ENCODE results near the gene ADORA3.
"Not testable (repeated sequence)": the region's sequence is repeated elsewhere in the genome, so short reads cannot be mapped to it uniquely, and the experiment has no call there.

ADORA3 gene

DNA sequence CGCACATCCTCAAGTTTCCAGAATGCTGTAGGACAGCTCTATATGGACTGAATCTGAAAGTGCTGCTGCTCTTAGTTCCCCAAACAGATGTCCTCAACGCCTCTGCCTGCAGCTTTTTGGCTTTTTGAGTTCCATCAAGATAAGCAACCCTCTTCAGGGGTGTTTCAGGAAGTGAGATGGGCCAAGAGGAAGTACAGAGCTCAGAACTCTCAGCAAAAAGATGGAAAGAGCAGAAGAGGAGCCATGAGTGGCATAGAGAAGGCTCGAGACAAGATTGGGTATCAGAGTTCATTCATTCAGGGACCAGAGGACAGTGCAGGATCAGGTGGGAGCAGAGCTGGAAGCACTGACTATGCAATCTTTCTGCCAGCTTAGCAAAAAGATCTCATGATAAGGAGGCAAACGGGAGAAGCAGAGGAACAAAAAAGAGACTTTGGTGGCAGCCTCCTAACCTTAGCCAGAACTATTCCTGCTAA lies at the start of gene ADORA3, which contains the start of gene TMIGD3:
Gene ADORA3 (minus strand): TSS at position 49 of the 476 bp plus-strand sequence. CDS start 279 bp downstream, outside the sequence.
Gene TMIGD3 (minus strand): TSS at position 49 of the 476 bp plus-strand sequence. CDS start 279 bp downstream, outside the sequence.
- DNase-seq = no peak

DNA sequence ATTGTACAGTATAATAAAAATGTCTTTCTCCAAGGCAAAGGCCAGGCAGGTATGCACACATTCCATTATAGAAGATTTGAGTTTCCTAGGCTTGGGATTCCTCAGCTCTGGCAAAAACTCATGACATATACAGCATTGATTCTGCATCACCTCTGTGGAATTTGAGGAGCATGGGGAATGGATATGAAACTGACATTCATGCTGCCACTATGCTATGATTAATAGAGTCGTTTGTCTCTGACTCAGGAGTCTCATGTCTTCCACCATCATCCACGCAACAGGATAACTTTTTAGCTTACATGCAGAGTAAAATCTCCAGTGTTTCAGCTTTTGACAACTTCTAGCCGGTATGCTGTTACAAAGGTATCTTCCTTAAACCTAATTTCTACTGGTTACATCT lies 49.8 kb upstream of the ADORA3 start:
- no peak for DNase-seq

DNA sequence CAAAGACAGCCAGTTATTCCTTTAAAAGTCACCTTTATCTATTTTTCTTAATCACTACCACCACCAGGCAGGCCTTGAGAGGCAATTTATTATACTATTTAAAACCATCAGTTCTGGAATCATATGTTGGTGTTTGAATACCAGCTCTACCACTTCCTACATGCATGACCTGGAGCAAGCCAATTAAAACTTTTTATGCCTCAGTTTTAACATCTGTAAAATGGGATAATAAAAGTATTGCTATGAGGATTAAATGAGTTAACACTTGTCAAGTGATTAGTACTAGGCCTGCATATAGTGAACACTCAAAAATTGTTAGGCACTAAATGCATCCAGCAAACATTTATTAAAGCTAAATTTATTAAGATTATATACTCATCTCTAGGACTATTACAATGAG lies 49.2 kb upstream of the ADORA3 start:
- DNase-seq = no peak

DNA sequence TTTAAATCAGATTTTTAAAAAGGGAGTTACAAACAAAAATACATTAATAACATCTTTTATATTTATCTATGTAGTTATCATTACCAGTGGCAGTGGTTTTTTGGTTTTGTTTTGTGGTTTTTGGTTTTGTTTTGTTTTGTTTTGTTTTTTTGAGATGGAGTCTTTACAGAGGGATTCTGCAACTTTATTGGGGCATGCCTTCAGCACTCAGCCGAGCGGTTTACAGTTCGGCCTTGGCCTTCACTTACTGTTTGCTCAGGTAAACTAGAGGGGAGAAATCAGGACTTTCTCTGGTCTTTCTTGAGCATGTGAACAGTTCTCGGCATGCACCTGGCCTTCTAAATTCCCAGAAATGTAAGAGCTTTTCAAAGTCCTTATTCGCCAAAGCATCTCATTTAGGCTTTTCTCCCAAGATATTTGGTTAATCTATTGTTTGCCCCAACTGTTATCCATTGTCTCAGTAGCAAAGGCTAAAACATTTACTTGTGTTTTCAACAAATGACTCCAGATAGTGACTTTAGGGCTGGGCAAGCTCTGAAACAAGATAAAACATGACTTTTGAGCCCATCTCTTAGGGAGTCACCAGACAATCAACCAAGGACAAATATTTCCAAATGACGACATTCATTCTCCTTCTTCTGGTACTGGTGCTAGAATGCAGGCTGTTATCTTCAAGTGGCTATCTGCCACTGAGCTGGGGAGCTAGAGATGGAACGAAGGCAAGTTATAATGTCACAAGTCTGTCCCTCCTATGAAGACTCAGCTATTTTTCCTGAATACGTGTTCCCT lies 48.4 kb upstream of the ADORA3 start:
- no peak for DNase-seq

DNA sequence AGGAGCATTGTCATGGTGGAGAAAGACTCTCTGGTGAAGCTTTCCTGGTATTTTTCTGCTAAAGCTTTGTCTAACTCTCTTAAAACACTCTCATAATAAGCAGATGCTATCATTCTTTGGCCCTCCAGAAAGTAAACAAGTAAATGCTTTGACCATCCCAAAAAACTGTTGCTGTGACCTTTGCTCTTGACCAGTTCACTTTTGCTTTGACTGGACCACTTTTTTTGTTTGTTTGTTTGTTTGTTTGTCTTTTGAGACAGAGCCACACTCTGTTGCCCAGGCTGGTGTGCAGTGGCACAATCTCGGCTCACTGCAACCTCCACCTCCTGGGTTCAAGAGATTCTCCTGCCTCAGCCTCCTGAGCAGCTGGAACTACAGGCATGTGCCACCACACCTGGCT lies 44.4 kb upstream of the ADORA3 start:
- DNase-seq = not testable (repeated sequence)

DNA sequence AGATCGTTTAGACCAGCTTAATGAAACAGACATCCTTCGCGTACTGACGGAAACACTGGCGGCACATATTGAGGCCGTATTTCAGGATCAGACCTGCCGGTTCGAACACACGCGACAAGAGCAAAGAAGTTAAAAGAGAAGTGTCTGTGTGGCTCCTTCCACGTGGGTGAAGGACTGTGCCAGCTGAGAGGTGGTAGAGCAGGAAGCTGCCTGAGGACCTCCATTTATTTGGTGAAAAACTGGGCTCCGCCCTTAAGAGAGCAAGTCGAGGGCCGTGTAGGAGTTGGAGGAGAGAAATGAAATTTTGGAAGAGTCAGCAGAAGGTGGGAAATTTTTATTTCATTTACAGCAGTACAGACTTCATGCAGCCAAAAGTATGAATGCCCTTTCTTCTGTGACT lies 38.8 kb upstream of the ADORA3 start:
- no peak for DNase-seq

DNA sequence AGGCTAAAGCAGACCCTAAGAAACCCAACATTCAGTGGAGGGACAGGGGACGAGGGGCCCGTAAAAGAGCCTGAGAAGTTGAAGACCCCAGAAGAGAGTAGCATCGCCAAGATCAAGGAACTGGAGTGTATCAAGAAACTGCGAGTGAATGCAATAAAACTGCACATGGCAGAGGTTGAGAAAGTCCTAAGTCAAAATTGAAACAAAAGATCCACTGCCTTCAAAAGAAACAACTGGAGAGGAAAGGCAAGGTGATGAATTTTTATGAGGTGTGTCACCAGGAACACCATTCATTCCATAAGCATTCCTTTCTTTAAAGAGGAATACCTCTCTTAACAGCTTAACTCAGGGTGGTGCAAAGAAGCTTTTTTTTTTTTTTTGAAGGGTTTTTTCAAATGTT lies 38.3 kb upstream of the ADORA3 start:
- DNase-seq = no peak

DNA sequence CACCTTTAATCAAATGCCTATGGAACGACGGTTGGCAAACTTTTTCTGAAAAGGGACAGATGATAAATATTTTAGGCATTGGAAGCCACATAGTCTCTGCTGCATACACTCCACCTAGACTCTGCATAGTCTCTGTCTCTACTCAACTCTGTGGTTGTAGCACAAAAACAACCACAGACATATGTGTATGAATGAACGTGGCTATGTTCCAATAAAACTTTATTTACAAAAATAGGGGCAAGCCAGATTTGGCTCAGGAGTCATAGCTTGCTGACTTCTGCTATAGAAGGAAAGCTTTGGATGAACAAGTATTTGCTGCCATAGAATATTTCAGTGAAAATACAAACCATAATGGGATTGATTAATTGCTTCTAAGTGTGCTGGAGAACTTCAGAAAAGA lies 37.5 kb upstream of the ADORA3 start:
- DNase-seq = no peak

DNA sequence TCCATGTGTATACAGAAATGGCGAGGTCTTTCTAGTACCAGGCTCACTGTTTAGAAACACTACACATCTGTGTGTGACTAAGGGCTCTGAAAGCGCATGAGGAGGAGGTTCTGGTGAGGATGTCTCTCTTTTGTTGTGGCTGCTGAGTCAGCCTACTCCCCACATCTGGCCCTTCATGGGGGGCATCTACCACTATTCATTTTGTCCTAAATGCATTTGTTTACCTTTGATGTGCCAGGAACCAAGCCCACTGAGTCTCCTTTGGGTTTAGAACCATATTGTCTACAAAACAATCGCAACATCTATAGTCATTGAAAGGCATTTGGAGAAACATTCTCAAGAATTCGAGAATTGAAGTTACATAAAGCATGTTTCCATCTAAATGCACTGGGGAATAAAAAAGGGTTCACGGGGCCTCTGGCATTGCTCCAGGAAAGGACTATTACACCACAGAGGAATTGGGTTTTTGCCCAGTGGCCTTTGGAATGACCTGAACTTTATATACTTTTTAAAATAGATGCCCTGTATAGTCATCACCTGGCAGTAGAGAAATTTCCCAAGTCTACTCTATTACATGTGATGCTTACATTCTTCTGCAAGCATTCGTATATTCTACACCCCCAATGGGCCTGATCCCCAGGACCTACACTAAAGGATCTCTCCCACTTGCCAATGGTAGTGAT lies 35.1 kb upstream of the ADORA3 start:
- no peak for DNase-seq

DNA sequence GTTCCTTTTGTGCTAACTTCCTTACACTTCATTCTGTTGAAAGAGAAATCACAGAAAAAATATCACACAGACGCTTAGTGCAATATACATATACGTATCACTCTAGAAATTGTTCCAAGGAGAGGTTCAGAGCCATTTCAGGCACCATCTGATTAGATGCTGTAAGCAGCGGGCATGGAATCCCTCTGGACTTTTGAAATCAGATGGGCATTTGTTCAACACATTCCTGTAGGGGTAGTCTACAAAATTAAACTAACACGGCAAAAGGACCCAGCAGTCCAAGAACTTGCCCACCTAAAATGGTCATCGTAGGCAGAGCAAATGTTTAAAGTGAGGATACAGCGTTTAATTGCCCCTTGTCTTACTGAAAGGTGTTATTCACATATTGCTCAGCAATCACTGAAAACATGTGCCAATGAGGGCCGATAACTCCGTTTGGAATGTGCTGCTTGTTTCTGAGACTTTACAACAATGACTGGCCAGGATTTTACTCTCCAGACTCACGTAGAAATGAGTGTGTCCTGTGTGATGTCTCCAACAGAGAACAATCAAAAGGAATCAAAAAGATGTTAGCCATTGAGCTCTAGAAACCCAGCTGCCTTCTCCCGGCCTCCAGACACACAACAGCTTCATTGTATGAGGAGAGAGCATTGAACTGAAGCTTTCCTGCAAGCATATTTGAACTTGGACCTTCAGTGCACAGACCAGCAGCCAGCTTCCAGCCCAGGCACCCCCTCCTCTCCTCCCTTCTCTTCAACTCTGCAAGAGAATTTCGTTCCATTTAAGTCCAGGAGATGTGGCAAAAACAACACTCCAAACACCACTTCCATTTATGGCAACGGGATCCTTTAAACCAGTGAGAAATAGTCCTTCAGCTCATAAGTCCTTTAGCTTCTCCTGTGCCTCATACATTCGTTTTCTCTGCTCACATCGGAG lies 32.1 kb upstream of the ADORA3 start:
- DNase-seq = no peak

DNA sequence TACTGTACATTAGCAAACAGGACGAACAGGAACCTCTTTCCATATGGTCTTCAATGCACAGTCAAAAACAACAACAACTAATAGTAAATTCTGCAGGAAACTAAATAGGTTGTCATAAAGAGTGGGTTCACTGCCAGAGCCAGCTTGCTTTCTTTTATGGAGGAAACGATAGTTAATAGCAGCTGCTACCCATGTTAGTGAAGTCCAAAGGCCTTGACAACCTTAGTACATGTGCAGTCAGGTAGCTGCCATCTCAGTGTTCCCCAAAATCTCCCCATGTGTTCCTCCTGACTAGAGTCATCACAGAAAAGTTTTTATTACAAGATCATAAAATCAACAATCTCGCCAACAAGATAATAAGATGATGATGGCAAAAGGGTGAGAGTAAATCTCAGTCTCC lies 16.6 kb upstream of the ADORA3 start:
- DNase-seq = no peak

DNA sequence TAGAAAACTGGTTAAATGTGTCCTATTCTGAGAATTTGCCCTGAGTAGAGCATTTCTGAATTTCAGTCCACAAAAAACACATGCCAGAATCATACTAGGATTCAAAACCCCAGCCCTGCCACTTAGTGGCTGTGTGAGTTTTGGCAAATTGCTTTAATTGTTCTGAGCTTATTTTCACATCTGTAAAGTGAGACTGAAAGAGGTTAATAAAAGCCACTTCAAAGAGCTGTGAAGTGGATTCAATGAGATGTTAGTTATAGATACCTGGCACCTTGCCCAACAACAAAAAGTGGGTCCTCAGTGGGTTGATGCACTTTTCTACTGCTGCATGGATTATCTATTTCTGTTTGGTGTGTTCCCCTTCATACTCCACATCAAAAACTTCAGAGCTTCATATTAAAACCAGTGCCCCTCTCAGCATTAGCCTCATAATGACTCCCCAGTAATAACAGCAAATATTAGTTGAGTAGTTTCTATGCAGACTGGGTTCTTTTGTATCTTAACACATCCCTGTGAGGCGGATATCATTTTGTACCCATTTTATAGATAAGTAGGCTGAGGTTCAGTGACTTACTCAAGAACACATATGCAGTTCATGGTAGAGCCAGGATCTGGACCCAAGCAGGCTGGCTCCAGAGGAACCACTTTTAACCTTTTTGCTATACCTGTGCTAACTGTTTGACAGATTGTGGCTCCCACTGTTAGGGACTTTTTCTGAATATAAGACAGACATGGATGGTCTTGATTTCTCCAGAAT lies 14.2 kb upstream of the ADORA3 start:
- DNase-seq = peak; percentile 32

DNA sequence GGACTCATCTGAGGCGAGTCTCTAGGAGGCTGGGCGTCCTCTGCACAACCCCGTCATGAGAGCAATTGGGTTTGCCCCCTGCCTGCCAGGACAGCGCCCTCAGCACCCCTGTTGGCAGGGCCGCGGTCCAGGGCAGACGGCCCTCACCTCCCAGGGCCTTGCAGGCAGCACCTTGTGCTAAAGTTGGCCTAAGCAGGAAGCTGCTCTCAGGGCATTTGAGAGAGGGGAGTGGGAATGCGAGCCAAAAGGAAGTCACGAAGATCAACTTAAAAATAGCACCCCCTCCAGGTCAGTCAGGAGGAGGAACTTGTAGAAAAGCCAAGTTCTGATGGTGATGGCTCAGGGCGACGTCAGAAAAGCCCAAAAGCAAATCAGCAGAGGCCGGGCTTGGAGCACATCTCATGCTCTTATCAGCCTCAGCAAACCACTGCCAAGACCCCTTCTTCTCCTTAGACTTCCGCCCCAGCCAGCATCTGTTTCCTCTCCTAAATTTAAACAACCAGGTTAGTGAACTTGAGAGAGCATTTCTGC lies 12.6 kb upstream of the ADORA3 start:
- no peak for DNase-seq

DNA sequence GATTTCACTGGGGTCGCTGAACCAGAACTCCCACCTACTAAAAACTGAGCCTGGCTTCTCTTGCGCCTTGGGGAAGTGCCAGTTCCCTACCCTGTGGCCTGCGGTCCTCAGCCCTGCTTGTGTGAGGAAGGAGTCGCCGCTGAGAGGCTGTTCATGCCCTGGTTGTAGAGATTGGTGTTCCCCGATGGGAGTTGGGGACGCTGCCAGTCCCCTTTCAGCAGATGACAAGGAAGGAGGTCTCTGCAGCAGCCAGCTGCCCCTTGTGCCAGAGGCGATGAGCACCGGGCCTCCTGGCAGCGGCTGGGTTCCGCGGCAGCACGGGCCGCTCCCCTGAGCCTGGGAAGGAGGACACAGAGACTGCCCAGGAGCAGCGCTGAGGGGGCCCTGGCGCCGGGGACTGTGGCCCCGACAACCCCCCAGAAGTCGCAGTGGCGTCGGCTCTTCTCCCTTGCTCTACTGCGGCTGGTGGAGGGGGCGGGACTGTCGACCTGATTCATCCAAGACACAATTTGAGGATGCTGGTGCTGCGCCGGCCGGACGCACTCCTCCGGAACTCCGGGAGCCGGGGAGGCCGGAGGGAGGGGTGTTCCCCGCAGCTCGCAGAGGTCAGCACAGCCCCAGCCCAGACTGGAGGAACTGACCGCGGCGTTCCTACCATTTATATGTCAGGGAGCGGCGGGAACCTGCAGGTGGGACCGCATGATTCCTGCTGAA lies 12.0 kb upstream of the ADORA3 start:
- DNase-seq = no peak

DNA sequence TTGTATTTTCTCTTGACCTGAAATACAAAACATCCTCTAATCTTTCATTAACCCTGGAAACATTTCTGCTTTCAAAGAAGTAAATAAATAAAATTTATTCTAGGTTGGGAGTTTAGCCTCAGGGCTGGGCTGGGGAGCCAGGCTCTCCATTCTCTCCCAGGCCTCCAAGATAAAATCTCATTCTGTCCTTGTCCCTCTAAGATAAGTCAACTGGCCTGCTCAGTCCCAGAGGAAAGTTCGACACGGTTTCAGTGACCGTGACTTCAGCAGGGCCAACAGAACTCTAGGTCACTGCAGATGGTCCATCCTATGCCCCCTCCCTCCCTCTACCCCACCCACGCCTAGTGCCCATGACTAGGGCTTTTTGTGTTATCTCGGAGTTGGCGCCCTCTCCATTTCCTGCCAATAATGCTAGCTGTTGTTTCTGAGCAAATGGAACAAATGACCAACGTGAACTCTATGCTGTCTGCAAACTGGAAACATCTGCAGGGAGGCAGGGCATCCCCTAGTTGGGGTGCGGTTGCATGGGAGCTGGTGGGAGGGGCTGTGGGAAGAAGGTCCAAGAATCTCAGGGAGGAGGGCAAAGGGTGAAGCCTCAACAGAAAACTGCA lies 10.1 kb upstream of the ADORA3 start:
- DNase-seq = no peak

DNA sequence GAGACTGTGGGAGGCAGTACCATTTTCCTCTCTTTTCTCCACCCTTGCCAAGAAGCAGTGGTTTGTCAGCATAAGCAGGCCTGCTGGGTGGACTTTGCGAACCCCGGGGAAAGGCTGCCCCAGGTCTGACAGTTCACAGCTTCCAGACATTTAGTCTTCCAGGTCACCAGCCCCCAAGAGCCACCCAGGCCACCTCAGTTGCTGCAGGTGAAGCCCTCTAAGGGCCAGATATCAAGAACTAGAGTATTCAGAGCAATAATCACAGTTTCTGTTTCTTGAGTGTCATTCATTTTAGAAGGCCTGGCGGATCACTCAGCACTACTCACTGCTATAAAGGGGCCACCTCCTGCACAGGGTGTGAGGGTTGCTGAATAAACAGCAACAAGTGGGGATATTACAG lies 9.5 kb upstream of the ADORA3 start:
- DNase-seq = no peak

DNA sequence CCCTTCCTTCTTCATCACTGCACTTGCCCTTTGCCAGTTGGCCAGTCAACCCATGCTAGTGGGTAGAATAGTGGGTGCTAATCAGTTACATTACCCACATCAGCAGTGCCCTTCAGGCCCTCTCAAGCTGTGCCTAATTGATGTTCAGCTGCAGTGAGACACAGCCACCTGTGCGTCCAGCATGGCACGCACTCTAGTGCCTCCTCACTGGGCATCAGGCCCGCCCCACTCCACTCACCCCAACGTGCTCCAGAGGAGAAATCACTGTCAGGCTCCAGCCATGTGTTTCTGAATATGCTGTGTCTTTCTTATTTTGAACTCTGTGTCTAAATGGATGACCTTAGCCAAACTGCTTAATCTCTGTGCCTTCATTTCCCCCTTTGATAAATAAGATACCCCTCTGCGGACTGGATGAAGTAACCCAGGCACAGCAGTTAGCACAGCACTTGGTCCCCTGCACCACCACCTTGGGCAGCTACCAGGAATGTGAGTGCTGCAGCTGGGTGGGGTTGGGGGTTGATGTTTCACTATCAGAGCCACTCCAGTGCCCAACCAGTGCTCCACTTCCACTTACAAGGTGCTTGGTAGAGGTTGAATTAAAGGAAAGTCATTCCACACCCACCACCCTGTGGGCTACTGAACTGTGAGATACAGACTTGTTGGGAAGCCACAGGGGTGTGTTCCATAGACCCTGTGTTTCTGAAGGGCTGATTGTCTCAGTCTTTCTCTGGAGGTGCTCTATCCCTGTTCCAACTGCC lies 8.9 kb upstream of the ADORA3 start:
- DNase-seq = no peak

DNA sequence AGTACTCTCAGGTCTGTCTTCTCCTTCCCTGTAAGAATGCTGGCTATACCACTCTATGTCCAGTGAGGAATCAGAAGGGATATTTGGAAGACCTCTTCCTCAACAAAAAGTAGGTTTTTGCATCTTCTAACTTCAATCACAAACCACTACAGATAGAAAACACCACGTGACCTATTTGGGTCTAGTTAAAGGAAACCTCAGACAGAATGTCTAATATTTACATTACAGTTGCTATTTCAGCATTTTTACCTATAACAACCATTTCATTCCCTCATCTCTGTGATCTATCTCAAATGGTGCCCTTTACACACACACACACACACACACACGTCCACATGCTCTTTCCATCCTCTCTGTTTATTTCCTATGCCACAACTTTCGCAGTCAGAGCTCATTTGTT lies 7.9 kb upstream of the ADORA3 start:
- no peak for DNase-seq

DNA sequence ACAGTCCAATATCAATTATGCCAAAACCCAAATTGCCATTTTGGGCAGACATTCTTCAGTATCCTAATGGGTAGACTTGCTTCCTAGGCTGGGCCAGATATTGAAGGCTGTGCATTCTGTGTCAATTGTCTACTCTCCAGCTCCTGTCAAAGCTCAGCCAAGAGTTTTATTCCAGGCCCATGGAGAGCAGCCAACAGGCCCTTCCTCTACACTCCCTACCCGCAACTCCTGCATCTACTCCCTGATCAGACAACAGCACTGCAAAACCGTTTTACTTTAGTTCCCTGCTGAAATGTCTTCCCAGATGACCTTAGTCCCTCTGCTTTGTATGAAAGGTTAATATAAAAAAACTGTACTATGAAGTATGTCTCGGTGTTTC lies 6.6 kb upstream of the ADORA3 start:
- DNase-seq = no peak

Data from NCI-H1436 (cell line).